ENCODE results near the gene GATA1. TPM values are rescaled to one million over a fixed set of nuclear protein-coding genes. Genes with fewer than 3 reads are reported as not detected.

Gene GATA1
- total and polyA plus RNA-seq, 11 donors: 0.16 TPM; not detected in 10

GRCh38 chrX:48785540-48786214 is 713 bp upstream of the GATA1 start:
- H3K27me3 ChIP-seq: peaks cover 0 to 39% (median 0%) of the 10 kb centered on the region in 9 donors
- H3K9me3 ChIP-seq: no peaks in the 10 kb centered on the region
- ATAC-seq (no peak), DNase-seq (no peak)
- 67 to 73% (median 71%) methylated on average over 16 of the region's 16 CpGs for WGBS, 4 donors
- H3K27ac ChIP-seq: no peak overlapping the region
- intact Hi-C loops (cut with DNase I): no loop called here
- TF ChIP-seq POLR2A (IDR thresholded peaks at IDR 0.05) (no peak), CTCF (IDR thresholded peaks at IDR 0.05) (no peak)
- H3K4me3 ChIP-seq: no peak overlapping the region
- no peaks in the 10 kb centered on the region for H3K36me3 ChIP-seq
- no peaks in the 10 kb centered on the region for H3K4me1 ChIP-seq

GRCh38 chrX:48786825-48787504 is 575 bp downstream of the GATA1 start:
- intact Hi-C loops (cut with DNase I): no loop called here
- Histone ChIP-seq H3K27me3 (peaks cover 0 to 39% (median 0%) of the 10 kb centered on the region in 9 donors), H3K36me3 (no peaks in the 10 kb centered on the region), H3K4me3 (no peak overlapping the region), H3K4me1 (no peaks in the 10 kb centered on the region), H3K27ac (no peak overlapping the region), H3K9me3 (no peaks in the 10 kb centered on the region)
- TF ChIP-seq POLR2A (IDR thresholded peaks at IDR 0.05) (no peak), CTCF (IDR thresholded peaks at IDR 0.05) (no peak)
- ATAC-seq (no peak), DNase-seq (no peak)
- 55 to 61% (median 59%) methylated on average over 6 of the region's 6 CpGs for WGBS, 4 donors

GRCh38 chrX:48787505-48788443 is 1.4 kb downstream of the GATA1 start:
- TF ChIP-seq POLR2A (IDR thresholded peaks at IDR 0.05) (no peak), CTCF (IDR thresholded peaks at IDR 0.05) (no peak)
- DNase-seq: no peak
- Histone ChIP-seq H3K4me3 (no peak overlapping the region), H3K9me3 (no peaks in the 10 kb centered on the region), H3K36me3 (no peaks in the 10 kb centered on the region), H3K27ac (no peak overlapping the region), H3K27me3 (peaks cover 0 to 37% (median 0%) of the 10 kb centered on the region in 9 donors), H3K4me1 (no peaks in the 10 kb centered on the region)
- intact Hi-C loops (cut with DNase I): no loop called here
- ATAC-seq: no peak
- 37 to 49% (median 40%) methylated on average over 17 of the region's 17 CpGs for WGBS, 4 donors

Measured in heart left ventricle (tissue), 16 donors.